GM12878 (cell line): Measurements from ENCODE around the gene WIPF2. TPM values are rescaled to one million over a fixed set of nuclear protein-coding genes. Genes with fewer than 3 reads are reported as not detected.

ENCODE experiments used
- BMI1 ChIP-seq: fragments of 450-650 bp; IDR thresholded peaks from 2 replicates; pipeline ENCODE4 v1.6.1; 2016; ENCODE audit warnings: mild to moderate bottlenecking, moderate library complexity, borderline replicate concordance
- CBX5 ChIP-seq: sonication (generic); IDR thresholded peaks from 2 replicates; pipeline ENCODE4 v1.6.1; 2016; ENCODE audit warnings: low read depth, moderate library complexity, mild to moderate bottlenecking, inconsistent platforms
- E2F4 ChIP-seq: IDR thresholded peaks from 2 replicates; pipeline ENCODE4 v1.6.1; 2012; ENCODE audit warnings: low read depth, low read length, improper control_type of control experiment
- IRF4 ChIP-seq: IDR thresholded peaks from 2 replicates; pipeline ENCODE4 v1.6.1; 2011; ENCODE audit warnings: low read depth, low read length
- IRF5 ChIP-seq: fragments of 450-650 bp; IDR thresholded peaks from 2 replicates; pipeline ENCODE4 v1.6.1; 2017; ENCODE audit warnings: borderline replicate concordance
- JUNB ChIP-seq: IDR thresholded peaks from 2 replicates; pipeline ENCODE4 v1.6.1; 2016; ENCODE audit warnings: antibody characterized with exemption, mild to moderate bottlenecking
- JUND ChIP-seq: IDR thresholded peaks from 2 replicates; pipeline ENCODE4 v1.6.1; 2012; ENCODE audit warnings: low read depth, mild to moderate bottlenecking, low read length, improper control_type of control experiment, moderate library complexity
- MTA2 ChIP-seq: fragments of 450-650 bp; IDR thresholded peaks from 2 replicates; pipeline ENCODE4 v1.6.1; 2016; ENCODE audit warnings: low read depth, mild to moderate bottlenecking, moderate library complexity
- NFIC ChIP-seq: IDR thresholded peaks from 2 replicates; pipeline ENCODE4 v1.6.1; 2012; ENCODE audit warnings: low read depth, mild to moderate bottlenecking, inconsistent platforms, low read length, moderate library complexity
- NFXL1 ChIP-seq: fragments of 450-650 bp; IDR thresholded peaks from 2 replicates; pipeline ENCODE4 v1.6.1; 2017; ENCODE audit warnings: antibody characterized with exemption, mild to moderate bottlenecking, borderline replicate concordance
- PKNOX1 ChIP-seq: fragments of 450-650 bp; IDR thresholded peaks from 2 replicates; pipeline ENCODE4 v1.6.1; 2016; ENCODE audit warnings: mild to moderate bottlenecking
- POLR2AphosphoS5 ChIP-seq: IDR thresholded peaks from 2 replicates; pipeline ENCODE4 v1.6.1; 2011; ENCODE audit warnings: mild to moderate bottlenecking, low read length, inconsistent platforms
- RUNX3 ChIP-seq: IDR thresholded peaks from 2 replicates; pipeline ENCODE4 v1.6.1; 2012; ENCODE audit warnings: low read length, inconsistent platforms
- SIX5 ChIP-seq: IDR thresholded peaks from 2 replicates; pipeline ENCODE4 v1.6.1; 2011; ENCODE audit warnings: mild to moderate bottlenecking, low read depth, low read length, moderate library complexity; ENCODE audit not compliant: severe bottlenecking
- SREBF1 ChIP-seq: IDR thresholded peaks from 2 replicates; pipeline ENCODE4 v1.6.1; 2012; ENCODE audit warnings: mild to moderate bottlenecking, low read length
- polyA plus RNA-seq, 11 experiments: library from polyadenylated mRNA; depleted of rRNA in 4 of 11; unstranded in 6 of 11; stranded (reverse) in 5 of 11; fragments of >200 nt; fragmentation: Nextera tagmentation in 4 of 11; fragmentation: Illumina TruSeq in 1 of 11; extraction: Ambion mirVana in 4 of 11; extraction: Trizol in 1 of 11; gene quantifications; 1 replicate in 1 of 11; 2 replicates in 10 of 11; pipeline versions ENCODE4 v1.2.1 to v1.2.3, GENCODE V29; 2011 to 2016; ENCODE audit warnings: inconsistent platforms in 2 of 11, missing spikeins in 2 of 11, low read depth in 1 of 11
- total RNA-seq, 4 experiments: library from RNA; depleted of rRNA in 3 of 4; stranded (reverse); fragments of >200 nt in 3 of 4; fragmentation: Illumina TruSeq in 1 of 4; extraction: Trizol in 1 of 4; gene quantifications; 2 replicates each; pipeline versions ENCODE4 v1.2.1 to v1.2.3, GENCODE V29; 2013 to 2021
- TF ChIP-seq, protein P1 (sequence below): IDR thresholded peaks from 2 replicates; pipeline ENCODE4 v1.6.1; 2011; ENCODE audit warnings: low read depth, low read length, improper control_type of control experiment, borderline replicate concordance
- TF ChIP-seq, protein P2 (sequence below): fragments of 450-650 bp; IDR thresholded peaks from 2 replicates; pipeline ENCODE4 v1.6.1; 2017; ENCODE audit warnings: low read depth, mild to moderate bottlenecking, moderate library complexity
- TF ChIP-seq, protein P3 (sequence below): fragments of 450-650 bp; IDR thresholded peaks from 2 replicates; pipeline ENCODE4 v1.6.1; 2018; ENCODE audit warnings: mild to moderate bottlenecking, low read depth, moderate library complexity; ENCODE audit not compliant: partially characterized antibody

The WIPF2 gene
- total and polyA plus RNA-seq, 10 of the 15 experiments (the other 5 are each of a cell fraction or from before 2014, with no cell fraction given) = 4.2 to 20.8 (median 7.1) TPM

- TF ChIP-seq E2F4 = no peak
- no peak for TF ChIP-seq NFIC
- no peak for TF ChIP-seq NFXL1
- peak; percentile 43; the same call in 1 of the 2 replicates for TF ChIP-seq POLR2AphosphoS5
- no peak for TF ChIP-seq BMI1
- TF ChIP-seq, protein P1, sequence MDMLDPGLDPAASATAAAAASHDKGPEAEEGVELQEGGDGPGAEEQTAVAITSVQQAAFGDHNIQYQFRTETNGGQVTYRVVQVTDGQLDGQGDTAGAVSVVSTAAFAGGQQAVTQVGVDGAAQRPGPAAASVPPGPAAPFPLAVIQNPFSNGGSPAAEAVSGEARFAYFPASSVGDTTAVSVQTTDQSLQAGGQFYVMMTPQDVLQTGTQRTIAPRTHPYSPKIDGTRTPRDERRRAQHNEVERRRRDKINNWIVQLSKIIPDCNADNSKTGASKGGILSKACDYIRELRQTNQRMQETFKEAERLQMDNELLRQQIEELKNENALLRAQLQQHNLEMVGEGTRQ = peak; percentile 71
- TF ChIP-seq, protein P2, sequence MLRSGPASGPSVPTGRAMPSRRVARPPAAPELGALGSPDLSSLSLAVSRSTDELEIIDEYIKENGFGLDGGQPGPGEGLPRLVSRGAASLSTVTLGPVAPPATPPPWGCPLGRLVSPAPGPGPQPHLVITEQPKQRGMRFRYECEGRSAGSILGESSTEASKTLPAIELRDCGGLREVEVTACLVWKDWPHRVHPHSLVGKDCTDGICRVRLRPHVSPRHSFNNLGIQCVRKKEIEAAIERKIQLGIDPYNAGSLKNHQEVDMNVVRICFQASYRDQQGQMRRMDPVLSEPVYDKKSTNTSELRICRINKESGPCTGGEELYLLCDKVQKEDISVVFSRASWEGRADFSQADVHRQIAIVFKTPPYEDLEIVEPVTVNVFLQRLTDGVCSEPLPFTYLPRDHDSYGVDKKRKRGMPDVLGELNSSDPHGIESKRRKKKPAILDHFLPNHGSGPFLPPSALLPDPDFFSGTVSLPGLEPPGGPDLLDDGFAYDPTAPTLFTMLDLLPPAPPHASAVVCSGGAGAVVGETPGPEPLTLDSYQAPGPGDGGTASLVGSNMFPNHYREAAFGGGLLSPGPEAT = peak; percentile 78
- TF ChIP-seq SIX5 = no peak
- no peak for TF ChIP-seq JUNB
- TF ChIP-seq IRF4 = no peak
- no peak for TF ChIP-seq RUNX3
- no peak for TF ChIP-seq IRF5
- 0 out of 2 replicates have a peak, but pooled peaks have one; percentile 41 for TF ChIP-seq MTA2
- TF ChIP-seq, protein P3, sequence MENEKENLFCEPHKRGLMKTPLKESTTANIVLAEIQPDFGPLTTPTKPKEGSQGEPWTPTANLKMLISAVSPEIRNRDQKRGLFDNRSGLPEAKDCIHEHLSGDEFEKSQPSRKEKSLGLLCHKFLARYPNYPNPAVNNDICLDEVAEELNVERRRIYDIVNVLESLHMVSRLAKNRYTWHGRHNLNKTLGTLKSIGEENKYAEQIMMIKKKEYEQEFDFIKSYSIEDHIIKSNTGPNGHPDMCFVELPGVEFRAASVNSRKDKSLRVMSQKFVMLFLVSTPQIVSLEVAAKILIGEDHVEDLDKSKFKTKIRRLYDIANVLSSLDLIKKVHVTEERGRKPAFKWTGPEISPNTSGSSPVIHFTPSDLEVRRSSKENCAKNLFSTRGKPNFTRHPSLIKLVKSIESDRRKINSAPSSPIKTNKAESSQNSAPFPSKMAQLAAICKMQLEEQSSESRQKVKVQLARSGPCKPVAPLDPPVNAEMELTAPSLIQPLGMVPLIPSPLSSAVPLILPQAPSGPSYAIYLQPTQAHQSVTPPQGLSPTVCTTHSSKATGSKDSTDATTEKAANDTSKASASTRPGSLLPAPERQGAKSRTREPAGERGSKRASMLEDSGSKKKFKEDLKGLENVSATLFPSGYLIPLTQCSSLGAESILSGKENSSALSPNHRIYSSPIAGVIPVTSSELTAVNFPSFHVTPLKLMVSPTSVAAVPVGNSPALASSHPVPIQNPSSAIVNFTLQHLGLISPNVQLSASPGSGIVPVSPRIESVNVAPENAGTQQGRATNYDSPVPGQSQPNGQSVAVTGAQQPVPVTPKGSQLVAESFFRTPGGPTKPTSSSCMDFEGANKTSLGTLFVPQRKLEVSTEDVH = no peak
- no peak for TF ChIP-seq CBX5
- TF ChIP-seq PKNOX1 = peak; percentile 88
- TF ChIP-seq SREBF1 = 0 out of 2 replicates have a peak, but pooled peaks have one; percentile 6
- no peak for TF ChIP-seq JUND
Measured at GRCh38 chr17:40317880-40318829, 99.1 kb downstream of the WIPF2 start (continued).
